ENCODE results near the gene NTRK1.

Gene NTRK1

GRCh38 chr1:156864796-156865195 lies 4.1 kb downstream of the NTRK1 start:
- ATAC-seq = no peak

GRCh38 chr1:156865258-156865657 lies 4.6 kb downstream of the NTRK1 start:
- ATAC-seq = no peak
- TF ChIP-seq PPARA (CRISPR knock-in tag; IDR thresholded peaks at IDR 0.05; ENCODE audit: borderline replicate concordance) = no peak
- no peak for TF ChIP-seq POU6F1 (CRISPR knock-in tag; IDR thresholded peaks at IDR 0.05; ENCODE audit: borderline replicate concordance, low read depth)
- no peak for TF ChIP-seq ZNF565 (CRISPR knock-in tag; conservative IDR thresholded peaks at IDR 0.05; ENCODE audit: low read depth)
- TF ChIP-seq ARNTL (CRISPR knock-in tag; IDR thresholded peaks at IDR 0.05; ENCODE audit: borderline replicate concordance, low read depth) = no peak
- no peak for TF ChIP-seq CSRNP3 (CRISPR knock-in tag; IDR thresholded peaks at IDR 0.05)
- no peak for TF ChIP-seq ZC3H10 (CRISPR knock-in tag; IDR thresholded peaks at IDR 0.05)
- no peak for TF ChIP-seq GLIS3 (CRISPR knock-in tag; IDR thresholded peaks at IDR 0.05)
- TF ChIP-seq CREB5 (CRISPR knock-in tag; IDR thresholded peaks at IDR 0.05; ENCODE audit: low read depth) = no peak
- no peak for TF ChIP-seq ZFP3 (CRISPR knock-in tag; IDR thresholded peaks at IDR 0.05)
- no peak for TF ChIP-seq RARB (CRISPR knock-in tag; IDR thresholded peaks at IDR 0.05)
- TF ChIP-seq ZNF8 (CRISPR knock-in tag; IDR thresholded peaks at IDR 0.05) = no peak
- TF ChIP-seq ISL1 (CRISPR knock-in tag; IDR thresholded peaks at IDR 0.05) = no peak

More at GRCh38 chr1:156864796-156865195, 4.1 kb downstream of the NTRK1 start:
- TF ChIP-seq ZC3H10 (CRISPR knock-in tag; IDR thresholded peaks at IDR 0.05) (no peak), ARNTL (CRISPR knock-in tag; IDR thresholded peaks at IDR 0.05; ENCODE audit: borderline replicate concordance, low read depth) (no peak), PPARA (CRISPR knock-in tag; IDR thresholded peaks at IDR 0.05; ENCODE audit: borderline replicate concordance) (no peak), RARB (CRISPR knock-in tag; IDR thresholded peaks at IDR 0.05) (no peak), CSRNP3 (CRISPR knock-in tag; IDR thresholded peaks at IDR 0.05) (no peak), BACH2 (CRISPR knock-in tag; IDR thresholded peaks at IDR 0.05; ENCODE audit: borderline replicate concordance) (no peak), SNAI2 (CRISPR knock-in tag; IDR thresholded peaks at IDR 0.05) (no peak), PATZ1 (CRISPR knock-in tag; IDR thresholded peaks at IDR 0.05; ENCODE audit: borderline replicate concordance) (no peak), OSR1 (CRISPR knock-in tag; IDR thresholded peaks at IDR 0.05) (no peak), ISL1 (CRISPR knock-in tag; IDR thresholded peaks at IDR 0.05) (no peak), ZFP3 (CRISPR knock-in tag; IDR thresholded peaks at IDR 0.05) (no peak), ESRRG (CRISPR knock-in tag; IDR thresholded peaks at IDR 0.05) (no peak), ZNF8 (CRISPR knock-in tag; IDR thresholded peaks at IDR 0.05) (no peak), CSDC2 (CRISPR knock-in tag; IDR thresholded peaks at IDR 0.05) (no peak), POU6F1 (CRISPR knock-in tag; IDR thresholded peaks at IDR 0.05; ENCODE audit: borderline replicate concordance, low read depth) (no peak), TSHZ2 (CRISPR knock-in tag; IDR thresholded peaks at IDR 0.05) (no peak)

Data from SK-N-SH treated with all-trans-retinoic acid at 6 μM for 48 hours (cell line).